SK-N-MC (cell line): Measurements from ENCODE around the gene RTN4.

ENCODE experiments used
- EZH2 ChIP-seq: fragments of 200-600 bp; sonication (generic); IDR thresholded peaks from one replicate; pipeline ENCODE4 v1.6.1; 2017; ENCODE audit warnings: antibody characterized with exemption
- FOXP2 ChIP-seq: optimal IDR thresholded peaks from 2 replicates; pipeline ENCODE3; 2011; ENCODE audit warnings: mild to moderate bottlenecking, moderate library complexity; ENCODE audit not compliant: insufficient read depth; ENCODE audit errors: extremely low read length, control extremely low read depth
- POLR2AphosphoS5 ChIP-seq: IDR thresholded peaks from 2 replicates; pipeline ENCODE4 v1.6.1; 2012; ENCODE audit warnings: mild to moderate bottlenecking, low read depth, low read length, borderline replicate concordance

- TF ChIP-seq EZH2: no peak
- no peak for TF ChIP-seq POLR2AphosphoS5
- TF ChIP-seq FOXP2: no peak
These were observed 27.8 kb downstream of the RTN4 start for GRCh38 chr2:55022476-55022875.
